Hematopoietic multipotent progenitor cell treated with erythropoietin and hydrocortisone succinate and interleukin-3 and kit ligand, for 6 days (in vitro differentiated cells): ENCODE results near the gene PITPNM2.
"Not testable (repeated sequence)": the region's sequence is repeated elsewhere in the genome, so short reads cannot be mapped to it uniquely, and the experiment has no call there.

Experiments
- DNase-seq: peaks from one replicate; pipeline ENCODE4 v3.0.0-alpha.2; 2015

PITPNM2 gene

GRCh38 chr12:123119808-123120207, 31.1 kb downstream of the PITPNM2 start:
- no peak for DNase-seq

GRCh38 chr12:123118497-123118896, 32.4 kb downstream of the PITPNM2 start:
- DNase-seq: no peak

- DNase-seq: peak; percentile 47
Measured at GRCh38 chr12:123115409-123116121, 35.3 kb downstream of the PITPNM2 start.

- DNase-seq: no peak
Measured at GRCh38 chr12:123114304-123115083, 36.4 kb downstream of the PITPNM2 start.

- no peak for DNase-seq
Measured at GRCh38 chr12:123113026-123113425, 37.9 kb downstream of the PITPNM2 start.

- DNase-seq: no peak
Measured at GRCh38 chr12:123111498-123112165, 39.3 kb downstream of the PITPNM2 start.

GRCh38 chr12:123109319-123109772, 41.5 kb downstream of the PITPNM2 start:
- DNase-seq: no peak

GRCh38 chr12:123108682-123109066, 42.2 kb downstream of the PITPNM2 start:
- DNase-seq: no peak

- no peak for DNase-seq
Measured at GRCh38 chr12:123107926-123108681, 42.8 kb downstream of the PITPNM2 start.

GRCh38 chr12:123106640-123107359, 44.1 kb downstream of the PITPNM2 start:
- DNase-seq: peak; percentile 68

- DNase-seq: no peak
Measured at GRCh38 chr12:123105211-123105826, 45.6 kb downstream of the PITPNM2 start.

GRCh38 chr12:123104809-123105208, 46.1 kb downstream of the PITPNM2 start:
- DNase-seq: no peak

- DNase-seq: not testable (repeated sequence)
Measured at GRCh38 chr12:123104094-123104493, 46.8 kb downstream of the PITPNM2 start.

- DNase-seq: no peak
Measured at GRCh38 chr12:123102781-123103503, 47.9 kb downstream of the PITPNM2 start.

GRCh38 chr12:123102366-123102765, 48.5 kb downstream of the PITPNM2 start:
- no peak for DNase-seq

GRCh38 chr12:123101526-123101925, 49.4 kb downstream of the PITPNM2 start:
- DNase-seq: no peak
